OCI-LY1 (cell line): Measurements from ENCODE around the gene MRPL52.

Experiments
- H2AFZ ChIP-seq: fragments of 200-600 bp; sonication (generic), shearing (Covaris generic); 2 replicates; pipeline ENCODE4 v1.6.0; 2014; ENCODE audit warnings: antibody characterized with exemption, mild to moderate bottlenecking, low read length
- H3F3A ChIP-seq: fragments of 200-600 bp; sonication (generic), shearing (Covaris generic); 2 replicates; pipeline ENCODE4 v1.6.0; 2014; ENCODE audit warnings: mild to moderate bottlenecking, antibody characterized with exemption, low read length, moderate library complexity; ENCODE audit not compliant: insufficient read depth
- H3K27ac ChIP-seq: fragments of 200-600 bp; sonication (generic); 2 replicates; pipeline ENCODE4 v1.5.1; 2014; ENCODE audit warnings: low read length, mixed run types, mild to moderate bottlenecking, low read depth; ENCODE audit not compliant: poor library complexity, severe bottlenecking
- H3K27me3 ChIP-seq: fragments of 200-600 bp; sonication (generic); 2 replicates; pipeline ENCODE4 v1.6.0; 2014; ENCODE audit warnings: antibody characterized with exemption, mild to moderate bottlenecking, low read length, moderate library complexity; ENCODE audit not compliant: insufficient read depth
- H3K36me3 ChIP-seq: fragments of 200-600 bp; sonication (generic); 2 replicates; pipeline ENCODE4 v1.6.1; 2014; ENCODE audit warnings: mild to moderate bottlenecking, antibody characterized with exemption, low read length, moderate library complexity, mixed read lengths; ENCODE audit not compliant: insufficient read depth
- H3K4me1 ChIP-seq: fragments of 200-600 bp; sonication (generic); 2 replicates; pipeline ENCODE4 v1.5.1; 2014; ENCODE audit warnings: mild to moderate bottlenecking, low read length, moderate library complexity; ENCODE audit not compliant: insufficient read depth, severe bottlenecking
- H3K4me2 ChIP-seq: fragments of 200-600 bp; sonication (generic), shearing (Covaris generic); 2 replicates; pipeline ENCODE4 v1.6.1; 2014; ENCODE audit warnings: low read length
- H3K4me3 ChIP-seq: fragments of 200-600 bp; sonication (generic); 2 replicates; pipeline ENCODE4 v1.5.1; 2014; ENCODE audit warnings: low read length, low read depth, mild to moderate bottlenecking, mixed read lengths; ENCODE audit not compliant: poor library complexity, severe bottlenecking
- H3K79me2 ChIP-seq: fragments of 200-600 bp; shearing (Covaris generic); 2 replicates; pipeline ENCODE4 v1.6.1; 2016; ENCODE audit warnings: mixed run types, low read length, mixed read lengths; ENCODE audit not compliant: insufficient read depth
- H3K9ac ChIP-seq: fragments of 200-600 bp; sonication (generic), shearing (Covaris generic); 2 replicates; pipeline ENCODE4 v1.6.1; 2014; ENCODE audit warnings: mild to moderate bottlenecking, low read length, mixed read lengths
- H3K9me2 ChIP-seq: fragments of 200-600 bp; sonication (generic), shearing (Covaris generic); 2 replicates; pipeline ENCODE4 v1.6.1; 2014; ENCODE audit warnings: low read depth, mild to moderate bottlenecking, low read length, mixed read lengths
- H3K9me3 ChIP-seq: fragments of 200-600 bp; shearing (Covaris generic); 2 replicates; pipeline ENCODE4 v1.6.1; 2014; ENCODE audit warnings: low read length, mixed read lengths
- H4K20me1 ChIP-seq: fragments of 200-600 bp; sonication (generic), shearing (Covaris generic); 2 replicates; pipeline ENCODE4 v1.6.0; 2016; ENCODE audit warnings: mild to moderate bottlenecking, low read length; ENCODE audit not compliant: insufficient read depth
- CTCF ChIP-seq: fragments of 200-600 bp; sonication (generic), shearing (Covaris generic); IDR thresholded peaks from 2 replicates; pipeline ENCODE4 v1.5.1; 2017; ENCODE audit warnings: mild to moderate bottlenecking, antibody characterized with exemption, low read length, moderate library complexity, mixed read lengths
- EZH2 ChIP-seq: fragments of 200-600 bp; sonication (generic), shearing (Covaris generic); IDR thresholded peaks from 2 replicates; pipeline ENCODE4 v1.8.0; 2017; ENCODE audit warnings: borderline replicate concordance, mixed run types, mild to moderate bottlenecking, antibody characterized with exemption, low read length, moderate library complexity, mixed read lengths

MRPL52 gene

DNA sequence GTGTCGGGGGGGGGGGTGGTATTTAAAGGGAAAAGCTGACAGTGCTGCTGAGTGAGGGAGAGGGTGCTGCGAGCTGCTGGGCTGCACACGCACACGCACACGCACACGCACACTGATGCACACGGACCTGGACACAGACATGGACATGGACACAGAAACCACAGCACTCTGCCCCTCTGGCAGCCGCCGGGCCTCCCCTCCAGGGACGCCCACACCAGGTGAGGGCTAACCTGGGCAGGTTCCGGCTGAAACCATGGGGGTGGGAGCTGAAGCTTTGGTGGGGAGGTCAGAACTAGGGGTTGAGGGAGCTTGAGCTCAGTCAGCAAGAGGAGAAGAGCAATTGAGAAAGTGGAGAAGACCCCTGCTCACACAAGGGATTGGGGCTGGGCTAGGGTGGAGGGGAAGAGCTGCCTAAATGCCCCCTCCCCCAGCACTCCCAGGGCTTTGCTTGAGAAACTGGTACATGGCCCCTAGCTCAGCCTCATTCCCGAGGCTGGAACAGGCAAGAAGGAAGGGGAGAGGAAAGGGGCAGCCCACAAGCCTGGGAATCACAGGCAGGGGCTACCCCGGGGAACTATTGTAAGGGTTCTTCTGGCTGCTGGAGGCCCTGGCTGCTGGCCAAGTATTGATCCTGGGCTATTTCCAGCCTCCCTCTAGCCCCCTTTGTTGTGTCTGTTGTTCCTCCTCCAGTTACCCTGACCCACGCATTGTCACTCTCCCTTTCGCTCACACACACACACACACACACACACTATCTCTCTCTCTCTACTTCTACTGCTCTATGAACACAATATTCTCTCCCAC, 53.7 kb downstream of the MRPL52 start, which contains the start of gene REM2:
Gene REM2, plus strand, starts transcription at position 50 of the 804 bp plus-strand sequence. Its CDS starts 66 bp downstream, at position 116.
- peaks cover 11% of the 10 kb centered on the region for H3F3A ChIP-seq
- H3K4me2 ChIP-seq, result no peak within 1 kb of the TSS
- H3K9me2 ChIP-seq, result no peaks in the 10 kb centered on the region
- H3K36me3 ChIP-seq, result peaks cover 6% of the 10 kb centered on the region
- H3K79me2 ChIP-seq, result no peaks in the 10 kb centered on the region
- H3K9ac ChIP-seq, result no peak within 1 kb of the TSS
- H3K4me1 ChIP-seq, result peaks cover 29% of the 10 kb centered on the region
- no peak within 1 kb of the TSS for H3K4me3 ChIP-seq
- 0 out of 2 replicates have a peak, but pooled peaks cover 6% of the 10 kb centered on the region for H3K27me3 ChIP-seq
- no peaks in the 10 kb centered on the region for H3K9me3 ChIP-seq
- H4K20me1 ChIP-seq, result no peaks in the 10 kb centered on the region
- TF ChIP-seq EZH2, result no peak
- no peak for TF ChIP-seq CTCF
- no peak within 1 kb of the TSS for H3K27ac ChIP-seq
- H2AFZ ChIP-seq, result no peak within 1 kb of the TSS

DNA sequence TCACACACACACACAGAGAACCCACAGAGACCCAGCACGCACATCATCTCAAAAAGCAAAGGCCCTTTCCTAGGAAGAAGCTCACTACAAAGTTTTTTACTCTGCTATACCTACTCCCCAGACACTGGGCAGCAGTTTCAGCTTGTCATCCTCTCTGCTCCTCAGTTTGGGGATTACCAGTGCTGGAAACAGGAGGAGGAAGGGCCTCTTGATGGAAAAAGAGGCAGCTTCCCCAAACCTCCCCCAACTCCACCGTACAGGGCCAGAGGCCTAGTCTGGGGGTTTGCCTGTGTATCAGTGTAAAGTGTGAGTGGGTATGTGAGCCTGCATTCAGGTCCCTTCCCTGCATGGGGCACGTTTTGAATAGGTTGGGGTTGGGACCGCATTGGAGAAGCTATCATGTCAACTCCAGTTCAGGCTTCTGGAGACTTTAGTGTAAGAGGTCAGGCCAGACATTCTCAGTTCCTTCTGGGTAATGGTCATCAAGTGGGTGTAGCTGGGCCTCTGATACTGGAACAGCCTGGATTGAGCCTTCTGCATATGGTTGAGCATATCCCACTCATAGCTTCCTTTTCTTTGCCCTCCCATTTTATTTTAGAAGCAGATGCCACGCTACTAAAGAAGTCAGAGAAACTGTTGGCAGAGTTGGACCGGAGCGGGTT, 54.5 kb downstream of the MRPL52 start:
- Histone ChIP-seq H3K79me2 (no peaks in the 10 kb centered on the region), H3K27me3 (0 out of 2 replicates have a peak, but pooled peaks cover 6% of the 10 kb centered on the region), H3K4me2 (no peak overlapping the region)

More for the DNA sequence above, 54.5 kb downstream of the MRPL52 start:
- Histone ChIP-seq H3K9ac (no peak overlapping the region), H3K4me3 (no peak overlapping the region), H3K27ac (no peak overlapping the region), H3F3A (peaks cover 12% of the 10 kb centered on the region), H3K4me1 (peaks cover 38% of the 10 kb centered on the region), H3K9me2 (no peaks in the 10 kb centered on the region), H4K20me1 (no peaks in the 10 kb centered on the region), H3K9me3 (no peaks in the 10 kb centered on the region), H2AFZ (no peak overlapping the region), H3K36me3 (no peaks in the 10 kb centered on the region)
- TF ChIP-seq CTCF (no peak), EZH2 (no peak)
